Thyroid gland (tissue), 4 donors: ENCODE results near the gene LMO7. TPM values are rescaled to one million over a fixed set of nuclear protein-coding genes. Genes with fewer than 3 reads are reported as not detected.
"Not testable (repeated sequence)": the region's sequence is repeated elsewhere in the genome, so short reads cannot be mapped to it uniquely, and the experiment has no call there.

Source experiments
- DNase-seq, 2 donors: peaks; one replicate each; pipeline ENCODE4 v3.0.0-alpha.2; 2019
- H3K27ac ChIP-seq, 3 donors: fragments of 200-600 bp; sonication (generic); 1 replicate in 2 of 3; 2 replicates in 1 of 3; pipeline ENCODE4 v1.5.1; 2016 to 2019; ENCODE audit warnings: mild to moderate bottlenecking in 1 of 3, moderate library complexity in 1 of 3
- H3K27me3 ChIP-seq: fragments of 200-600 bp; sonication (generic); one replicate; pipeline ENCODE4 v1.5.1; 2019
- H3K36me3 ChIP-seq, 2 donors: fragments of 200-600 bp; sonication (generic); one replicate each; pipeline ENCODE4 v1.5.1; 2016 to 2019
- H3K4me1 ChIP-seq, 2 donors: fragments of 200-600 bp; sonication (generic); one replicate each; pipeline ENCODE4 v1.5.1; 2017 to 2019
- H3K4me3 ChIP-seq, 3 donors: fragments of 200-600 bp; sonication (generic); replicated peaks in 1 of 3; 1 replicate in 2 of 3; 2 replicates in 1 of 3; pipeline ENCODE4 v1.5.1; 2016; ENCODE audit warnings: mild to moderate bottlenecking in 1 of 3
- H3K9me3 ChIP-seq: fragments of 200-600 bp; sonication (generic); one replicate; pipeline ENCODE4 v1.5.1; 2017
- CTCF ChIP-seq, 6 experiments: fragments of 200-600 bp in 3 of 6; fragments of 450-650 bp in 3 of 6; sonication (generic) in 3 of 6; IDR thresholded peaks; one replicate each; pipeline ENCODE4 v1.5.1; 2016 to 2019; ENCODE audit warnings: antibody characterized with exemption in 6 of 6, mild to moderate bottlenecking in 2 of 6, inconsistent platforms in 1 of 6, moderate library complexity in 1 of 6
- POLR2A ChIP-seq, 2 donors: fragments of 450-650 bp; IDR thresholded peaks; one replicate each; pipeline ENCODE4 v1.6.1; 2017; ENCODE audit warnings: antibody characterized with exemption in 2 of 2, mild to moderate bottlenecking in 2 of 2, moderate library complexity in 1 of 2
- WGBS, 2 donors: methylation state at CpG; one replicate each; pipeline ENCODE4 v1.1.5; 2017; 5-methylcytosine and 5-hydroxymethylcytosine counted together
- intact Hi-C: fragments of 100-400 bp; cut with DNase I; formaldehyde crosslinking; loops from one replicate; pipeline ENCODE4 v1.15.1; 2023
- total RNA-seq, 4 donors: library from RNA; depleted of rRNA; stranded (reverse); fragments of >200 nt; gene quantifications; one replicate each; pipeline ENCODE4 v1.2.3, GENCODE V29; 2016

Gene LMO7
- total RNA-seq, 4 donors from 2014 or later = 129 to 218 (median 185) TPM

- Histone ChIP-seq H3K4me1 (peaks cover 7 to 10% of the 10 kb centered on the region in 2 donors), H3K27ac (no peak overlapping the region), H3K27me3 (no peaks in the 10 kb centered on the region), H3K36me3 (no peaks in the 10 kb centered on the region), H3K9me3 (no peaks in the 10 kb centered on the region), H3K4me3 (no peak overlapping the region)
- 100% methylated on average over 1 of the region's 1 CpG for WGBS, 2 donors
- intact Hi-C loops = no loop called here
- DNase-seq = no peak
- TF ChIP-seq POLR2A (IDR thresholded peaks at IDR 0.05) (no peak), CTCF (IDR thresholded peaks at IDR 0.05) (no peak)
Measured at GRCh38 chr13:75679459-75679858, 43.3 kb downstream of the LMO7 start.

GRCh38 chr13:75680251-75680650 lies 44.1 kb downstream of the LMO7 start:
- H3K36me3 ChIP-seq, H3K27me3 ChIP-seq, H3K9me3 ChIP-seq, intact Hi-C loops, H3K4me1 ChIP-seq, DNase-seq, H3K27ac ChIP-seq, H3K4me3 ChIP-seq: not testable (repeated sequence)
- 94 to 99% methylated on average over 2 of the region's 2 CpGs for whole genome bisulfite sequencing, 2 donors

GRCh38 chr13:75682326-75682725 lies 46.2 kb downstream of the LMO7 start:
- H3K4me1 ChIP-seq = peaks cover 0 to 7% of the 10 kb centered on the region in 2 donors
- H3K36me3 ChIP-seq = no peaks in the 10 kb centered on the region
- no peaks in the 10 kb centered on the region for H3K27me3 ChIP-seq
- WGBS, 2 donors = 90% methylated on average over 1 of the region's 1 CpG
- TF ChIP-seq CTCF (IDR thresholded peaks at IDR 0.05) (no peak), POLR2A (IDR thresholded peaks at IDR 0.05) (no peak)
- H3K4me3 ChIP-seq = no peak overlapping the region
- no peak overlapping the region for H3K27ac ChIP-seq
- DNase-seq = no peak
- no peaks in the 10 kb centered on the region for H3K9me3 ChIP-seq
- intact Hi-C loops = no loop called here

GRCh38 chr13:75685239-75685697 lies 49.1 kb downstream of the LMO7 start:
- intact Hi-C loops = no loop called here
- Histone ChIP-seq H3K4me1 (peaks cover 0 to 7% of the 10 kb centered on the region in 2 donors), H3K27me3 (no peaks in the 10 kb centered on the region), H3K36me3 (no peaks in the 10 kb centered on the region), H3K9me3 (no peaks in the 10 kb centered on the region), H3K27ac (peak overlapping the region in 1 of 3 donors; percentile 24), H3K4me3 (no peak overlapping the region)
- TF ChIP-seq CTCF (IDR thresholded peaks at IDR 0.05) (peak in 1 of 6 experiments; percentile 5), POLR2A (IDR thresholded peaks at IDR 0.05) (no peak)
- peak; percentile 15 to 17 for DNase-seq
- 64 to 71% methylated on average over 2 of the region's 2 CpGs for WGBS, 2 donors

- no peaks in the 10 kb centered on the region for H3K27me3 ChIP-seq
- DNase-seq = no peak
- no peaks in the 10 kb centered on the region for H3K36me3 ChIP-seq
- intact Hi-C loops = no loop called here
- H3K27ac ChIP-seq = no peak overlapping the region
- H3K9me3 ChIP-seq = no peaks in the 10 kb centered on the region
- TF ChIP-seq POLR2A (IDR thresholded peaks at IDR 0.05) (no peak), CTCF (IDR thresholded peaks at IDR 0.05) (peak in 5 of 6 experiments; percentile 19 to 54 (median 48))
- no peak overlapping the region for H3K4me3 ChIP-seq
- H3K4me1 ChIP-seq = peaks cover 4 to 7% of the 10 kb centered on the region in 2 donors
Measured at GRCh38 chr13:75687150-75687763, 51.1 kb downstream of the LMO7 start.
